Stimulated activated CD4-positive, alpha-beta T cell treated with anti-CD3 and anti-CD28 coated beads, Interleukin-12 subunit alpha, Interleukin-12 subunit beta, amount 100 ng/mL, for 4 hours (primary cell): ENCODE results near the gene CHD6.

Experiments used
- DNase-seq: peaks from one replicate; pipeline ENCODE4 v3.0.0-alpha.2; 2020

Gene CHD6

DNA sequence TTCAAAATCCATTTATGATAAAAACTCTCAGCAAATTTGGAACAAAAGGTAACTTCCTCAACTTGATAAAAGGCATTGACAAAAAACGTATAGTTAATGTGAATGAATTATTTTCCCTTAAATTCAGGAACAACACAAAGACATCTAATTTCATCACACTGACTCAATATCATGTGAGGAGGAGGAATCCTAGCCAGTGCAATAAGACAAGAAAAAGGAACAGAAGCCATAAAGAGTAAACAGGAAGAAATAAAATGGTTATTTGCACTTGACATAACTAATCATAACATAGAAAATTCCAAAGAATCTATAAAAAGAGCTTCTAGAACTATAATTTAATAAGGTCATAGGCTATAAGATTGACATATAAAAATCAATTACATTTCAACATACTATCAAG is 31.4 kb downstream of the CHD6 start:
- DNase-seq: no peak

DNA sequence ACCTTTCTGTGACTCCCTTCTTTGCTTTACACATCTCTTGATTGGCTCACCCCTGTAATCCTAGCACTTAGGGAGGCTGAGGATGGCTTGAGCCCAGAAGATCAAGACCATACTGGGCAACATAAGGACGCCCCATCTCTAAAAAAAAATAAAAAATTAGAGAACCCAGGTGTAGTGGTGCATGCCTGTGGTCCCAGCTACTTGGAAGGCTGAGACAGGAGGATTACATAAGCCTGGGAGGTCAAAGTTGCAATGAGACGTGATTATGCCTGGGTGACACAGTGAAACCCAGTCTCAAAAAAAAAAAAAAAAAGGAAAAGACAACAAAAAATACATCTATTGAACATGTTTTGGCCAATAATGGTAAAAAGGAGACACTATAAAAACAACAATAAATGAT is 37.8 kb downstream of the CHD6 start:
- DNase-seq: no peak

DNA sequence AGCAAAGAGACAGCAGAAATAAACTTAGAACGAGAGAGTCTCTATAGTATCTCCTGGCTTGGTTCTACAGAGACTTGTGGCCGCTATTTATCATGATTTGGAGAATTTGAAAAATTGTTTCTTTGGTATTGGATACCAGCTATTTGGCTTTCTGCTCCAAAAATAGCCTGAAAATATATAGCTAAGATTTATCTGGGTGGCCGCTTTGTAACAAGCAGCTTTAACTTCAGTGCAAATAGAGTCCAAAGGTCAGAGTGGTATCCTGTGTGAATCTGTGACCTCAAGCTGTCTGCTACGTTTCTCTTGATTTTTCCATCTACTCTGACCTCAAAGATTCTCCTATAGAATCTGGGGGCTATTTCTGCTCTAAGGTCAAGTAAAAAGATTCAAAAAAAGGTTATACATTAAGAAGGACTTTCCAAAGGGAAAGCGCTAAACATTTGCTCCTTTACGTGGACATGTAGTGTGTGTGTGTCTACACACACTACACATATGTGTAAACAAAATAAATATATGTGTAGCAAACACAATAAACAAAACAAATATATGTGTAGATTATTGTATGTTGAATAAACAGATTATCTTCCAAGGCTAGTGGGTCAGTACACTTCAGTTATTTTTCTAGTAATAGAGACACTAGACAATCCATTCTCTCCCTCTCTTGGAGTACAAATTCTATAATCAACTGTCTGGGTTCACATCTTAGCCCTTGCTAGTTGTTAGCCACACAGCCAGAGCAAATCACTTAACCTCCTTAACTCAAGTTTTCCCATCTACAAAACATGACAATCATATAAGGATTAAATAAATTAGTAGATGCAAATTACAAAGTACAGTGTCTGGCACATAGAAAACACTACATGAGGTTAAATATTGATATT is 40.8 kb downstream of the CHD6 start:
- DNase-seq: no peak

DNA sequence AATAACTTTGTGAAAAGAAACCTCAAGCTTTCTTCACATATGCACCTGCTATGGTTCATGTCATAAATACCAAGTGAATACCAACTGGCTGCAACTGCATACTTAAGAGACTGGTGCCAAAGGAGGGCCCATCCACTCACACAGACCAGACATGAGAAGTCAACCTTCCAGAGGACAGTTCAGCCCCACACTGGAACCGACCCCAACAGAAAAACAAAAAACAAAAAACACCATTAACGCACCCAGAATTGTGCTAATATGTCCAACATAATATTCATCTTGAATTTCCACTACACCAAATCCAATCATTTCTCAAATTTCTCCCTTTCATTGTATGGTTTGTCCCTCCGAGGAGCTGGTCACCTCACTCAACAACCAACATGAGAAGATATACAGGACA is 42.8 kb downstream of the CHD6 start:
- DNase-seq: no peak

GRCh38 chr20:41574802-41575389 is 43.3 kb downstream of the CHD6 start:
- no peak for DNase-seq

- no peak for DNase-seq
Observed at GRCh38 chr20:41573955-41574354, 44.2 kb downstream of the CHD6 start.

DNA sequence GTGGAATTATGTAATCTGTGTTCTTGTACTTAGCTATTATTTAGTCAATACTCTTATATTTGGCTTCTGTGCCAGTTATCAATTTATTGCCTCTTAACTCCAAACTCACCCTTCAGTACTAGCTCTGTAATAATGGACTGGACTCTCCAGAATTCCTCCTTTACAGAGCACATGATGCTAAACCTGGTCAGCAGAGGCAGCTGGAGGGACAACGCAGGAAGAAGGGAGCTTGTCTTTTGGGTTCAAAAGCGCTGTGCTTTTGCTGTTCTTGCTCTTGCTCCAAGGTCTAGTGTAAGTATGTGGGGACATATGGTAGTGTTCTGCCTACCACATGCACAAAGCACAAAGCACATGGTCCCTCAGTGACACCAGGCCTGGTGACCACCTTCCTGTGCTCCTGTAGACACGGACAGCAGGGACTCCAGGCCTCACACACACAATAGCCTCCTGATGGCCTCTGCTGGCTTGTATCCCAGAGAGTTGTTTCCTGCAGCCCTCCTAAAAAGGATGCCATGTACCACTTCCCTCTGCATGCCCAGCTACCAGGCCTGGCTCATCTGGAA is 46.1 kb downstream of the CHD6 start:
- DNase-seq: no peak

- no peak for DNase-seq
Observed at GRCh38 chr20:41571006-41571405, 47.2 kb downstream of the CHD6 start.

DNA sequence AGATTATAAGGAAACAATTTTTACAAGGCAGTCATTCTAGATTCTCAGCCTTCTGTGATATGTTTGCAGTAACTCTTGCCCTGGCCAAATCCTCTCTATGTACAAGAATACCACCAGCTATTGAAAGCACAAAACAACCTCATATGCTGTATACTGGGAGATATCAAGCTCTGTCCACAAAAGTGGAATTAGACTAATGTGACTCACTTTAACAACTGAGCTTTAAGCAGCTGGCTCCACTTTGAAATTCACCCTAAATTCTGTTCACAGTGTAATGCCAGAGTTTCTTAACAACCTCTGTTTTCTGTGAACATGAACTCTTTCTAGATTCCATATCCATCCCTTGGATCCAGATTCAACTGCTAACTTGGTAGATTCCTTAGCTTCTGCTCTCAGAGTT is 47.6 kb downstream of the CHD6 start:
- no peak for DNase-seq

DNA sequence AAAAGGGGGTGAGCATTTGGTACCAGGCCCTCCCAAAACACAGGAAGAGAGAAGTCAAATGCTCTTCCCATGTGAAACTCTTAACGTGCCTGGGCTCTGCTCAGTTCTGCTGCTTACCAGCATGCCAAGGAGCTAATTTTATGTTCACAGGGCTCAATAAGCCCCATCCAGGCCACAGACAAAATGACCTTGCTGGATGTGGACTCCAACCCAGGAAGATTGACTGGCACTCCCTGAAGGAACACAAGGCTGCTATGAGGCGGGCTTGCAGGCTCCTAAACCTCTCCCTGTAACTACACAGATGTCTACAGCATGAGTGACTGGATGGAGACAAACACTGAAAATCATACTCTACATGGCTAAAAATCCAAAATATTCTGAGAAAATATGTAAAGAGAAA is 50.6 kb downstream of the CHD6 start:
- no peak for DNase-seq

GRCh38 chr20:41566896-41567527 is 51.2 kb downstream of the CHD6 start:
- DNase-seq: no peak

- no peak for DNase-seq
Observed at GRCh38 chr20:41563087-41563486, 55.1 kb downstream of the CHD6 start.

DNA sequence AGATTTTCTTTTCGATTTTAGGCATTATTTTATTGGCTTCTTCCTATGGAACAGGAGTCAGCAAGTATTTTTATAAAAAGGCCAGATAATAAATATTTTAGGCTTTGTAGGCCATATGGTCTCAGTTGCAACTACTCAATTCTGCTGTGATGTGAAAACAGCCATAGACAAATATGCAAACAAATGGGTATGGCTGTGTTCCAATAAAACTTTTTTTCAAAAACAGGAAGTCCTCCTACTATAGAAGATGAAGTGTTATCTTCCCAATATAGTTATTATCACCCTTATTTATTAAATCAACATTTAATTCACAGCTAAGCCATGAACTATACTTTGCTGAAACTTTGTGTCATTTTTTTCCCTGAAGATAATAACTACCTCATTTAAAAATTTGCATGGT is 57.2 kb downstream of the CHD6 start:
- no peak for DNase-seq

- no peak for DNase-seq
Observed at GRCh38 chr20:41559658-41560057, 58.5 kb downstream of the CHD6 start.

DNA sequence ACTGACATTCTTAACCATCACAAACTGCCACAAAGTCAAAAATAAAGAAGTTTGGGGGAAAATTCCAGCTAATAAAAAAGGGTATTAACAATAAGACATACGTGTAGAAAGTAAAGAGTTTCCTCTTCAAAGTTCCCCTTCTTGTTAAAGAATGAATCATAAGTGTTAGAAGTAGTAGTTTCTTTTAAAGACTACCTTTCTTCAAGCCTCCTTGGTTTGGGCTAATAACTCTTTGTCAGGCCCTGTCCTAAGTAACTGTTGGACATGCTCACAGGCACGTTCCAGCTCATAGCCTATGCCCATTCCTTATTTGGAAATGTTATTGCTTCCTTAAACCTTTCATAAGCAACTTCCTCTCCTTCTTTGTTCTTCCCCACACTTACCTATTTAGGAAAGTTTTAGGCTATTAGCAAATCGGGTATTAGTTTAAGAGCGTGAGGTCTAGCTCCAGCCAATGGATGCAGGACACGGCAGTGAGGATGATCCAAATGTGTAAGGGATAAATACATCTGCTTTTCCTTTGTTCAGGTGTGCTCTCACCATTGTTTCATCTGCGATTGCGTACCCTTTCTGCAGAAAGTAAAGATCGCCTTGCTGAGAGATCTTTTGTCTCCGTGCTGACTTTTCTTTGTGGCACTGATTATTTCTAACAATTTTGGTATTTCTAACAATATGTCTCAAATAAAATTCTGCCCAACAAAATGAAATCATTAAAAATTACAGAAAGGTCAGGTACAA is 64.9 kb downstream of the CHD6 start:
- no peak for DNase-seq

DNA sequence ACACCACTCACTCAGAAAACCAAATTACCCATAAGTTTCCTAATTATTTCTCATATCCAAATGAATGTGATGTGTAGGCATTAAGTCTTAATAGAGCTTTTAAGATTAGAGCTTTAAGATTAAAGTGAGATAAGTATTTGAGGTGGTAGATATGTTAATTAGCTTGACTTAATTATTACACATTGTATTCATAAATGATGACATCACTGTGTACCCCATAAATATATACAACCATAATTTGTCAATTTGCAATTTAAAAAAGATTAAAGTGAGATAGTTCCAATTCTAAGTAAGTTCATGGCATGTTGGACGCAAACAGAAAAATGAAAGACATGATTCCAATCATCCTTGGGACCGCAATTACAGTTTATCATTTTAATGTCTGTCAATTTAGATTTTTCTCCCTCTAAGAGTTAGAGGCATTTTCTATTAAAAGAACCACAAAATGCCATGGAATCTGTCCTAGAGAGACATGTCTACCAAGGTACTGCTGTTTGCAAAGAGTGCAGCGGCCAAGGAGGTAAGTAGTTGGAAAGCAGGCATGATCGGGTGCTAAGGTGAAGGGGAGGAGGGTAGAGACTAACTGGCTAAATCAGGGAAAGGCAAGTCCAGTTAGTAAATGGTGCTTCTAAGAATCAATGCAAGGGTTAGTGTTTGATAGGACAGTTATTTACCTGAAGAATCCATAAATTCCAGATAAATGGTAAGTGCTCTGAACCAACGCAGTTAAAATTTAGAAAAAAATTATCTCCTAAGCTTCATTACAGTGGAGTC is 65.7 kb downstream of the CHD6 start:
- no peak for DNase-seq

DNA sequence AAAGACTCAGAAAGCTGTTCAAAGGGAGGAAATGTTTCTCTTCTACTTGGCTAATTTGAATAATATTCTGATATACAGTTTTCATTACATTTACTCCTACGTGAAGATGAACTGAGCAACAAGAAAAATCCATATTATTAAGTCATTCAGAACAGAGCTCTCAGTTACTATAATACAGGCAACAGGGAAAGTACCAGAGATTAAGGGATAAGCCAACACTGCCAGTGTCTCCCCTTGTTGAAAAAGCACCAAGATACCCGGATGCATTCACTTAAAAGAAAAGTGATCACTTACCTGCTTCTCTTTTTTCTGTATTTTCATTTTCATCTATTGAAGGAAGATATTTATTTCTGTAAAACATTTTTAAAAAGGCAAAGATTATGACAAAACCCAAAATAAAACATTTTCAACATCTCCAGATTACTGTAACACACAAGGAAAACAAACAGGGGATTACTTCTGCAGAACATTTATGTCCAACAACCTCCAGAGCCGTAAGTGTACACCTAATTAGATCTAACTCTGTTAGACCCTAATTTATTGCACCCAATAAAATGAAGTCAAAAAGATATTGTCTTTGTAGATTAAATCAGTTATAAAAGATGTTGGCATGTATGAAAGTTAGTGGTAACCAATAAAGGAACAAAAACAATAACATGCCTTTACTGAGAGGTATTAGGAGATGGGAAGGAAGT is 67.0 kb downstream of the CHD6 start:
- no peak for DNase-seq

DNA sequence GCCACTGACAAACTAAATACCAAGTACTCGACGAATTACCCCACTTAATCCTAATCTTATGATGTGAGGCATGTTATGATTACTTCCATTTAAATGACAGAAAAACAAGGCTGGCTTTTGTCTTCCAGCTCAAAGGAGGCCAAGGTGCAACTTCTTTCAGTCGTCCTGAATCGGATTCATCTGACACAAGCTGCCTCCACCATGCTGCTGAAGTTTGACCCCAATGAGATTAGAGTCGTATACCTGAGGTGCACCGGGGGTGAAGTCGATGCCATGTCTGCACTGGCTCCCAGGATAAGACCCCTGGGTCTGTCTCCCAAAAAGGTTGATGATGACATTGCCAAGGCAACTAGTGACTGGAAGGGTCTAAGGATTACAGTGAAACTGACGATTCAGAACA is 71.0 kb downstream of the CHD6 start:
- DNase-seq: no peak

DNA sequence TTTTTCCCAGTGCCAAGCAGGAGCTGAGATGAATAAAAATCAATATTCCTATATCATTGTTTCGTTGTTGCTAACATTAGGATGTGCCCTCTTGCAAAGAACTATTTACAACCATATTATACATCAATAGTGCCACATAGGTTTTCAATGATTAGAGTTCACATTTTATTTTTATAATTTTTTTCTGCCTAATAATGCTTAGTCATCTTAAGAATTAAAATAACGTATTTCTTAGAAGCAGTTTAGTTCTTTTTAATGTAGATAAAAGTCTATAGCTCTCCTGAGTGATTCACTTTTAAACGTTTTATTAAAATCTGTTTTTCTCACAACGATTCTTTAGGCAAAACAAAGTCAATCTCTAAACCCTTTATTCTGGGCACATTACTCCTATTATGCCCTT is 71.6 kb downstream of the CHD6 start:
- DNase-seq: no peak

- no peak for DNase-seq
Observed at GRCh38 chr20:41544472-41544871, 73.7 kb downstream of the CHD6 start.

- no peak for DNase-seq
Observed at GRCh38 chr20:41540918-41541317, 77.3 kb downstream of the CHD6 start.

- DNase-seq: no peak
Observed at GRCh38 chr20:41540459-41540858, 77.7 kb downstream of the CHD6 start.
